Activated CD8-positive, alpha-beta memory T cell treated with anti-CD3 and anti-CD28 coated beads, Interleukin-2, amount 10 ng/mL, durations not matched to agents 7 days and 5 days (primary cell): ENCODE measurements around the gene ZNF106. TPM values are rescaled to one million over a fixed set of nuclear protein-coding genes. Genes with fewer than 3 reads are reported as not detected.

Experiments used
- ATAC-seq: fragments of 150-1000 bp; cut with Tn5 transposase; one replicate; pipeline ENCODE4 v1.10.0; 2021; ENCODE audit warnings: moderate library complexity
- CTCF ChIA-PET: fragments of 350-600 bp; sonication (Branson Sonifier 250); formaldehyde crosslinking; loops from one replicate; lab custom pipeline; 2021; ENCODE audit warnings: antibody characterized with exemption; lab: Charles Lee
- DNase-seq: peaks from one replicate; pipeline ENCODE4 v3.0.0-alpha.2; 2020
- H3K27ac Mint-ChIP-seq: one replicate; pipeline ENCODE4 v1.8.0; 2021; ENCODE audit warnings: mild to moderate bottlenecking, mixed read lengths
- H3K27me3 Mint-ChIP-seq: one replicate; pipeline ENCODE4 v1.8.0; 2021; ENCODE audit warnings: mixed read lengths
- H3K36me3 Mint-ChIP-seq: one replicate; pipeline ENCODE4 v1.8.0; 2021; ENCODE audit warnings: mild to moderate bottlenecking, mixed read lengths
- H3K4me1 Mint-ChIP-seq: one replicate; pipeline ENCODE4 v1.8.0; 2021; ENCODE audit warnings: mixed read lengths
- H3K4me3 Mint-ChIP-seq: one replicate; pipeline ENCODE4 v1.8.0; 2021; ENCODE audit warnings: mild to moderate bottlenecking, moderate library complexity, mixed read lengths
- H3K9me3 Mint-ChIP-seq: one replicate; pipeline ENCODE4 v1.8.0; 2022; ENCODE audit warnings: low read depth, mixed read lengths
- total RNA-seq, 2 experiments: library from RNA; stranded (reverse); gene quantifications; one replicate each; pipeline ENCODE4 v1.2.3, GENCODE V29; 2021

ZNF106 gene
- total RNA-seq, 2 experiments from 2014 or later = 41.1 to 51.8 TPM

DNA sequence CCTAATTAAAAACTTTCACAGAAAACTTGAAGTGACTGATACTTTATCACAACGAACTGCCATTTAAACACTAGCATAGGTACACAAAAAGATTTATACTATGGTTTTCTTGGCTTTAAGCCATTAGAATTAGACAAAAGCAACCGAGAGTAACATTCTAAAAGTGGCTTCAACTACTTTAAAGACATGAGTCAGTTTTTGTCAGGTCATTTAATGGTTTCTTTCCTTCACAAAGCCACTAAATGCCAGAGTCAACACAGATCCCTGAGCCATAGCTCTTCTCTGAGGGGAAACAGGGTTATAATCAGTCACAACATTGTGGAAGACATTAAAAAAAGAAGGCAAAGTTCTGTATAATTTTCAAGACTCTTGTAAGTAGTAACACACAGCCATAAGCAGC lies 77.0 kb downstream of the ZNF106 start:
- H3K27me3 Mint-ChIP-seq = no peaks in the 10 kb centered on the region
- H3K27ac Mint-ChIP-seq = no peak overlapping the region
- no peak for ATAC-seq
- H3K36me3 Mint-ChIP-seq = peaks cover 8% of the 10 kb centered on the region
- no peaks in the 10 kb centered on the region for H3K9me3 Mint-ChIP-seq
- CTCF ChIA-PET = no interaction called here
- no peaks in the 10 kb centered on the region for H3K4me1 Mint-ChIP-seq
- no peak for DNase-seq
- no peak overlapping the region for H3K4me3 Mint-ChIP-seq

DNA sequence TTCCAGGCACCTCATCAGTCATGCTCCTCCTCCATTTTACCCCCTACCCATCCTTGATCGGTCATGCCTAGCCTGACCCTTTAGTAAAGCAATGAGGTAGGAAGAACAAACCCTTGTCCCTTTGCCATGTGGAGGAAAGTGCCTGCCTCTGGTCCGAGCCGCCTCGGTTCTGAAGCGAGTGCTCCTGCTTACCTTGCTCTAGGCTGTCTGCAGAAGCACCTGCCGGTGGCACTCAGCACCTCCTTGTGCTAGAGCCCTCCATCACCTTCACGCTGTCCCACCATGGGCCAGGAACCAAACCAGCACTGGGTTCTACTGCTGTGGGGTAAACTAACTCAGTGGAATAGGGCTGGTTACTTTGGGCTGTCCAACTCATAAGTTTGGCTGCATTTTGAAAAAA lies 79.1 kb downstream of the ZNF106 start:
- no peak overlapping the region for H3K27ac Mint-ChIP-seq
- peaks cover 3% of the 10 kb centered on the region for H3K36me3 Mint-ChIP-seq
- H3K27me3 Mint-ChIP-seq = no peaks in the 10 kb centered on the region
- no peak overlapping the region for H3K4me3 Mint-ChIP-seq
- no peaks in the 10 kb centered on the region for H3K9me3 Mint-ChIP-seq
- no peaks in the 10 kb centered on the region for H3K4me1 Mint-ChIP-seq
- DNase-seq = no peak
- CTCF ChIA-PET = no interaction called here
- ATAC-seq = no peak

DNA sequence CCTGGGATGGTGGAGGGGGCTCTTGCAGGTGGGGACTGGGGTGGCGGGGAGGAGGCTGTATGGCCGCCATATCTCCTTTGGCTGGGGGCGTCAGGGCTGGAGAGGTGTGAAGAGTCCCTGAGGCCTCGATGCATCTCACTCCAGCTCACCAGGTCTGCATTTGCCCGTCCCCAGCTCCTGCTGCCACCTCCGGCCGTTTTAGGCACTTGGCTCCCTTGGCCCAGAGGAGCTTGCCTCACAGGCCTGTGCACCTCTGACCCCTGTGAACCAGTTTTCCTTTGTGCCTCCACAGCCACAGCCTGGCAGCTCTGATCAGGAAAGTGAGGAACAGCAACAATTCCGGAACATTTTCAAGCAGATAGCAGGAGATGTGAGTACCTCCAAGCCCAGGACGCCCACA lies 81.9 kb downstream of the ZNF106 start:
- CTCF ChIA-PET = no interaction called here

DNA sequence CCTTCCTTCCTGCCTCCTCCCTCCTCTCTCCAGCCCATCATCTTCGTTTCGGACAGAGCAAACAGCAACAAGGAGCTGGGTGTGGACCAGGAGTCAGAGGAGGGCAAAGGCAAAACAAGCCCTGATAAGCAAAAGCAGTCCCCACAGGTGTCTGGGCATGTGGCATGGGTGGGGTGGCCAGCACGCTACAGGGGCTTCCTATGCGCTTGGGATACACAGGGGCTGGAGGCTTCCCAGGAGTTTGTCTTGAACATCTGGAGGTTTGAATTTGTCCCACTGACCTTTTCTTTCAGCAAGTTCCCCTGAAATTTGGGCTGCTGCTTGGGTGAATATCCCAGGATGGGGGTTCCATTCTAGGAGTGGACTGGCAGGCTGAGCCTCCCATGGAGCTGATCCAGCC lies 82.8 kb downstream of the ZNF106 start:
- no peak overlapping the region for H3K4me3 Mint-ChIP-seq
- H3K27ac Mint-ChIP-seq = no peak overlapping the region
- DNase-seq (no peak), ATAC-seq (no peak)
- no peaks in the 10 kb centered on the region for H3K9me3 Mint-ChIP-seq
- no peaks in the 10 kb centered on the region for H3K27me3 Mint-ChIP-seq
- H3K4me1 Mint-ChIP-seq = peaks cover 2% of the 10 kb centered on the region
- no peaks in the 10 kb centered on the region for H3K36me3 Mint-ChIP-seq
- CTCF ChIA-PET = no interaction called here

More for the DNA sequence above, 81.9 kb downstream of the ZNF106 start:
- no peak overlapping the region for H3K4me3 Mint-ChIP-seq
- H3K36me3 Mint-ChIP-seq = no peaks in the 10 kb centered on the region
- H3K4me1 Mint-ChIP-seq = no peaks in the 10 kb centered on the region
- DNase-seq (no peak), ATAC-seq (no peak)
- H3K27ac Mint-ChIP-seq = no peak overlapping the region
- no peaks in the 10 kb centered on the region for H3K9me3 Mint-ChIP-seq
- no peaks in the 10 kb centered on the region for H3K27me3 Mint-ChIP-seq

DNA sequence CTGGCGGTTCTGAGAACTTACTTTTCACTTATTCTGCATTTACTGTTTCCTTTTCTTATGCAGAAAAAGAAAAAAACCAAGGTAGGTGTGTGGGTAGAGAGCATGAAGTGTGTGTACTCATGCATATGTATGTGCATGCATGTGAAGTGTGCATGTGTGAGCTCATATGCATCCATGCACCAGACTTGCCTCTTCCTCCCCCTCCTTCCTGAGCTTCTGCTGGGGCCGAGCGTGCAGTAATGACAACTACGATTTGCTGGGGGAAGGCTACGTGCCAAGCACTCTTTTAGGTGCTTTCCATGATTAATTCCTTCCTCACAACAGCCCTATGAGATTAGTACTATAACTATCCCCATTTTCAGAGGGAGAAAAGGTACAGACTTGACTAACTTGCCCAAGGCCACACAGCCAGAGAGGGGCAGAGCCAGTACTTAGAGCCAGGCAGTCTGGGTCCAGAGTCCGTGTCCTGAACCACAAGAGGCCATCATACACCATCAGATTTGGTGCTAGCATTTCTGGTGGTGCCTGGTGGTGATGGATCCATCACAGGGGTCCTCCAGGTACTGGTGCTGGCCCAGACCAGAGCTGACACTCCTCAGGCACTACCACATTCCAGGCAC lies 85.0 kb downstream of the ZNF106 start:
- no peaks in the 10 kb centered on the region for H3K27me3 Mint-ChIP-seq
- CTCF ChIA-PET = no interaction called here
- no peak for ATAC-seq

DNA sequence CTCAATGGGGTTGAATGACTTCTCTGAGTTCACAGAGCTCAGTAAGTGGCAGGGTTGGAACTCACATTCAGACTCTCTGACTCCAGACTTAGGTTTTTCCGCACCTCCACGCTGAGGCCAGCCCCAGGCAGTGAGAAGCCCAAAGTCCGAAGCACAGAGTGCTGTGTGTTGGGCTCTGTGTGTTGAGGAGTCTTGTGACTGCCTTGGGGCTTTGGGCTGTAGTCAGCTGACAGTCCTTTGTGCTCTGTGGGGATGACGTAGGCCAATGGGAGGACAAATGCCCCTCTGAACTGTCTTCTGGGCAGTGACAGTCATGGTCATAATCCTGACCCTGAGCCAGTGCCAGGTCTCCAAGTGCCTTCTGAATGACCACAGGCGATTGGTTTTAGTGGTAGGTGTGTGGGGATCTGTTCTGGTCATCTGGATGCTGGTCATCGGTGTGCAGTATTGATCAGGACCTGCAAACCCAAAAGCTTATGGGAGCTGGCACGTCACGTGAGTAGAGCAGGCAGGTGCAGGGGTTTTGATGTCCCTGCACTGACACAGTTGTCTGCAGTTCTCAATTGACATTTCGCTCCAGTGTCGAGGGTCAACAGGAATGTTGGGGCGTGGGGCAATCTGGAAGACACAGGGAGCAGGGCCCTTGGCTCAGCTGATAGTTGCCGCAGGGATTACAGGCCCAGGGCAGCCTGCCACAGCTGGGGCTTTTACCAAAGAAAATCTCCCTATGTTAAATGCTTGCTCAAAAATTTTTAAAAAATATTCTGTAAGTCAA lies 86.3 kb downstream of the ZNF106 start:
- no peak overlapping the region for H3K4me3 Mint-ChIP-seq
- H3K36me3 Mint-ChIP-seq = peaks cover 2% of the 10 kb centered on the region
- no peak for ATAC-seq
- CTCF ChIA-PET = no interaction called here
- H3K4me1 Mint-ChIP-seq = peaks cover 29% of the 10 kb centered on the region
- no peaks in the 10 kb centered on the region for H3K9me3 Mint-ChIP-seq
- H3K27me3 Mint-ChIP-seq = no peaks in the 10 kb centered on the region
- no peak for DNase-seq
- H3K27ac Mint-ChIP-seq = no peak overlapping the region

More for the DNA sequence above, 85.0 kb downstream of the ZNF106 start:
- DNase-seq = no peak
- Mint-ChIP-seq H3K27ac (no peak overlapping the region), H3K9me3 (no peaks in the 10 kb centered on the region), H3K4me1 (peaks cover 21% of the 10 kb centered on the region), H3K36me3 (no peaks in the 10 kb centered on the region), H3K4me3 (no peak overlapping the region)

DNA sequence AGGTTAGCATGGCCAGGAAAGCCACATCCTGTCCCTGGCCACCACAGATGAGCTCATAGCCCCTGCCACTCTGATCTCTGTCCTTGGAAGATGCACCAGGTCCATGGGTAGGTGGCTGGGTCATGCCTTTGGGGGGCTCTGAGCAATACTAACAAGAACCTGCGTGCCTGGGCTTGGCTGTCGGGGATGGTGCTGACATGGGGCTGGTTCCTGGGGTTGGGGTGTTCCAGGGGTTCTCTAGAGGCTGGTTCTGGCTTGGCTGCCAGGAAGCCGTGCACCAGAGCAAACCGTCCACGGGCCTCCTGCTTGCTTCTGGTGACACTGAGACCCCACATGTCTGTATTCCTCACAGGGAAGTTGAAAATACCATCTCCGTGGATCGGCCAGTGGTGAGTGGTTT lies 87.6 kb downstream of the ZNF106 start:
- Mint-ChIP-seq H3K4me3 (no peak overlapping the region), H3K27me3 (no peaks in the 10 kb centered on the region), H3K36me3 (peaks cover 2% of the 10 kb centered on the region), H3K9me3 (no peaks in the 10 kb centered on the region), H3K27ac (no peak overlapping the region), H3K4me1 (peaks cover 29% of the 10 kb centered on the region)
- no peak for ATAC-seq
- peak; percentile 35 for DNase-seq
- CTCF ChIA-PET = no interaction called here

DNA sequence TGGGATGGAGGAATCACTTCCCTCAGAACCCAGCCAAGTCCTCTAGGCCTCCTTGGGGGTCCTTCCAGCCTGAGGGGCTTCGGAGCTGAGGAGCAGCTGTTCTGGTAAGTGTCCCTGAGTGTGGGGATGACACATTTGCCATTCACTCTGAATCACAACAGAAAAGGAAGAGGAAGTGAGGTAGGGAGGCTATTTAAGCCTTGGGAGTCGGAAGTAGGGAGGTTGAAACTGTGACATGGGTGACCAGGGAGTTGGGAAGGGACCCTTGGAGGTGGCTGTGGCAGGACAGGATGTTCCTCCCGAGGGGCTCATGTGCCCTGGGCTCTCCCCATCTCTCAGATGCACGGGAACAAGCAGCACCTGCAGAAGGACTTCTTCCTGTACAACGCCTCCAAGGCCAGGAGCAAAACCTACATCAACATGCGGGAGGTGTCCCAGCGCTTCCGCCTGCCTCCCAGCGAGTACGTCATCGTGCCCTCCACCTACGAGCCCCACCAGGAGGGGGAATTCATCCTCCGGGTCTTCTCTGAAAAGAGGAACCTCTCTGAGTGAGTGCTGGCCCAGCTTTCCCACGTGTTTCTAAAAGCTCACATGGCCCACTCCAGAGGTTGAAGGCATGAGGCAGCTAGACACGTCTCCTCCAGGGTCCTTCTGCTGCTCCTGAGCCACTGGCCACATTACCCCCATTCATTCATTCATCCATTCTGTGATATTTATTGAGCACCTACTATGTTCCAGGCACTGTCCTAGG lies 88.3 kb downstream of the ZNF106 start:
- H3K4me3 Mint-ChIP-seq = peak overlapping the region; percentile 70
- peaks cover 29% of the 10 kb centered on the region for H3K4me1 Mint-ChIP-seq
- CTCF ChIA-PET = no interaction called here
- H3K9me3 Mint-ChIP-seq = no peaks in the 10 kb centered on the region
- peak overlapping the region; percentile 87 for H3K27ac Mint-ChIP-seq
- no peak for DNase-seq
- peak; percentile 22 for ATAC-seq
- H3K27me3 Mint-ChIP-seq = no peaks in the 10 kb centered on the region
- H3K36me3 Mint-ChIP-seq = peaks cover 2% of the 10 kb centered on the region

DNA sequence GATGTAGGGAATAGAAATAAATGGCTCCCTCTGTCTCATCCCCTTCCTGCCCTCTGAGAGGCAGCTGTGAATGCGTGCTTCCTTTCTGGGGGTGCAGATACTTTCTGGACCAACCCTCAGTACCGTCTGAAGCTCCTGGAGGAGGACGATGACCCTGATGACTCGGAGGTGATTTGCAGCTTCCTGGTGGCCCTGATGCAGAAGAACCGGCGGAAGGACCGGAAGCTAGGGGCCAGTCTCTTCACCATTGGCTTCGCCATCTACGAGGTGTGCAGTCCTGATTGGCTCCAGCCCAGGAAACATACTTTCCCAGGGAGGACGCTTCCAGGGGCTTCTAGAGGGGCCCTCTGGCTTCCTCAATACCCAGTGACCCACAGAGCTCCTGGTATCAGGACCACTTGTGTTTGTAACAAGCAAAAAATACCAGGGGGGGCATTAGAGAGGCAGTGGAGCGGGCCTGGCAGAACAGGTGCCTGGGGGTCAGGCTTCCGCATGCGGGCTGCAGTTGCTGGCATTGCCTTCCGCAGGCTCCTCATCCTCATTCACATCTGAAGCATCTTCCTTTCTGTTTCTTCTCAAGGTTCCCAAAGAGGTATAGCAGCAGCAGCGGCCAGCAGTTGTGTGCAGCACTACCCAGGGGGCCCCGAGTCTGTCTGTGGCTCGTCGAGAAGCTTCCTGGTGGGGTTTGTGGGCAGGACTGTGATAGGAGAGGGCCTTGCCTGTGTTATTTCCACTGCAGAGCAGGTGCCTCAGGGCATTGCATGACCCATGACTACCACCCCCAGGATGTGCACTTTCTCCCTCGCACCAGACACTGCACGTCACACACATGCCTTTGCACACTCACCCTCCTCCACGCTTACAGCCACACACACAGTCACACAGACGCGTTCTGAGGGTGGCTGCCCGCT lies 89.1 kb downstream of the ZNF106 start:
- peak; percentile 76 for ATAC-seq
- CTCF ChIA-PET = no interaction called here
- peaks cover 2% of the 10 kb centered on the region for H3K36me3 Mint-ChIP-seq
- peak overlapping the region; percentile 70 for H3K4me3 Mint-ChIP-seq
- DNase-seq = peak; percentile 58
- H3K9me3 Mint-ChIP-seq = no peaks in the 10 kb centered on the region
- peaks cover 29% of the 10 kb centered on the region for H3K4me1 Mint-ChIP-seq
- no peaks in the 10 kb centered on the region for H3K27me3 Mint-ChIP-seq
- peak overlapping the region; percentile 87 for H3K27ac Mint-ChIP-seq

DNA sequence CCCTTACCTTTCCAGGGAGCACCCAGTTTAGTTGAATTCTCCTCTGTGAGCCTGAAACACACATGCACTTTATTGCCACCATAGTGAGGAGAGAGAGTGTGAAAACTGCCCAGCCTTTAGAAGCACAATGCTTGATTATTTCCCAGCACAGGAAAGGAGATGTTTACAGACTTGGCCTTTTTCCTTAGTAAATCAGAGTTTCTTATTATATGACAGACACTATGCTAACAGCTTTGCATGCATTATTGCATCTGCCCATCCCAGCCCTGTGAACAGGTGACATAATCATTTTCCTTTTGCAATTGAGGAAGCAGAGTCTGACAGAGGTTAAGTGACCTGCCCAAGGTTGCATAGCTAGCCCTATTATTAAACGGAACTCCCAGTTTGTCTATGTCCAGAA lies 95.1 kb downstream of the ZNF106 start:
- no peaks in the 10 kb centered on the region for H3K9me3 Mint-ChIP-seq
- CTCF ChIA-PET = no interaction called here
- H3K27ac Mint-ChIP-seq = no peak overlapping the region
- DNase-seq (no peak), ATAC-seq (no peak)
- peaks cover 2% of the 10 kb centered on the region for H3K36me3 Mint-ChIP-seq
- H3K27me3 Mint-ChIP-seq = no peaks in the 10 kb centered on the region
- H3K4me3 Mint-ChIP-seq = no peak overlapping the region
- peaks cover 7% of the 10 kb centered on the region for H3K4me1 Mint-ChIP-seq

DNA sequence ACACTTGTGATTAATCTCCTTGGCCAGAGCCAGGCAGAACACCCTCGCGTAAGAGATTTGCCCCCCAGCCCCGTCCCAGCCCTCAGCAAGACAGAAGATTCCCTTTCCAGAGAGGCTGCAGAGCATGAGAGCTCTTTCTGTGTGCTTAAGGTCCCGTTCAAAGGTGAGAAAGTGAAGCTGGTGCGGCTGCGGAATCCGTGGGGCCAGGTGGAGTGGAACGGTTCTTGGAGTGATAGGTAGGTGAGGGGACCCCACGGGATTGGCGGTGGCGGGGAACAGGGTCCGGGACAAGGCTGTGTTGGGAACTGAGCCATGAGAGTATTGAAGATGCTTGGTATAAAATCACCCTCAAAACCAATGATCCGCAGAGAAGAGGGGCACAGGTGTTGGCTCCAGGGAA lies 96.8 kb downstream of the ZNF106 start:
- H3K9me3 Mint-ChIP-seq = no peaks in the 10 kb centered on the region
- CTCF ChIA-PET = no interaction called here
- no peaks in the 10 kb centered on the region for H3K4me1 Mint-ChIP-seq
- H3K27ac Mint-ChIP-seq = no peak overlapping the region
- no peak overlapping the region for H3K4me3 Mint-ChIP-seq
- peak; percentile 18 for DNase-seq
- no peak for ATAC-seq
- H3K27me3 Mint-ChIP-seq = no peaks in the 10 kb centered on the region
- H3K36me3 Mint-ChIP-seq = no peaks in the 10 kb centered on the region

DNA sequence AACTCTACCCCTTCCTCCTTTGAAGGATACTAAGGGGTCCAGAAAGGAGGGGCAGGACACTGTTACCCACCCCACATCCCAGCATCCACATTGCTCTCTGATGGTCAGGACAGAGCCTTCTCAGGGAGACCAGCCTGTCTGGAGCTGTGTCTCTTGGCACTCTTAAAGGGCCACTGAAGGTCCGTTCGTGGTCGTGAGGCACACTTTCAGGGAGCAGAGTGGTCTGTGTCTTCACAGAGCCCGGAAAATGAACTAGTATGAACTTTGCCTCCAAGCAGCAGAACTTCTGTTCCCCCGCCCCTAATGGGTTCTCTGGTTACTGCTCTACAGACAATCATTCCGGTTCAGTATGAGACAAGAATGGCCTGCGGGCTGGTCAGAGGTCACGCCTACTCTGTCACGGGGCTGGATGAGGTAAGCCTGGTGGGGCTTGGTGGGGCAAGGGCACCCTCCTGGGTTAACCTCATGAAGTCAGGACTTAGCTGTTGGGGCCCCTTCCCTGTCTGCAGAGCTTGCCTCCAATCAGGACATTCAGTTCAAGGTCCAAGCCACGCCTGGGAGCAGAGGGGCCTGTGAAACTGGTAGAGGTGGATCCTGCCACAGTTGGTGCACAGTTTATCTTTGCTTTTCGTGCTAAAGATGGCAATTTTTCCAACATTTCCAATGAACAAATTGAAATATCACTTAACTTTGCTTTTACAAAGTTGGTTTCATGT lies 98.5 kb downstream of the ZNF106 start:
- Mint-ChIP-seq H3K27me3 (no peaks in the 10 kb centered on the region), H3K4me1 (no peaks in the 10 kb centered on the region), H3K36me3 (no peaks in the 10 kb centered on the region), H3K4me3 (no peak overlapping the region), H3K27ac (no peak overlapping the region), H3K9me3 (no peaks in the 10 kb centered on the region)
- DNase-seq = peak; percentile 37
- no peak for ATAC-seq
- CTCF ChIA-PET = no interaction called here
